HG03108 (cell line): ENCODE measurements around the gene MAP2K2.
A peak's percentile ranks its signal among the peaks of the same experiment; 100 is the strongest.

ENCODE experiments used
- ATAC-seq: cut with Tn5 transposase; IDR thresholded peaks from one replicate; pipeline ENCODE4 v1.9.1; 2021; ENCODE audit warnings: moderate library complexity; ENCODE audit not compliant: unreplicated experiment

The MAP2K2 gene

DNA sequence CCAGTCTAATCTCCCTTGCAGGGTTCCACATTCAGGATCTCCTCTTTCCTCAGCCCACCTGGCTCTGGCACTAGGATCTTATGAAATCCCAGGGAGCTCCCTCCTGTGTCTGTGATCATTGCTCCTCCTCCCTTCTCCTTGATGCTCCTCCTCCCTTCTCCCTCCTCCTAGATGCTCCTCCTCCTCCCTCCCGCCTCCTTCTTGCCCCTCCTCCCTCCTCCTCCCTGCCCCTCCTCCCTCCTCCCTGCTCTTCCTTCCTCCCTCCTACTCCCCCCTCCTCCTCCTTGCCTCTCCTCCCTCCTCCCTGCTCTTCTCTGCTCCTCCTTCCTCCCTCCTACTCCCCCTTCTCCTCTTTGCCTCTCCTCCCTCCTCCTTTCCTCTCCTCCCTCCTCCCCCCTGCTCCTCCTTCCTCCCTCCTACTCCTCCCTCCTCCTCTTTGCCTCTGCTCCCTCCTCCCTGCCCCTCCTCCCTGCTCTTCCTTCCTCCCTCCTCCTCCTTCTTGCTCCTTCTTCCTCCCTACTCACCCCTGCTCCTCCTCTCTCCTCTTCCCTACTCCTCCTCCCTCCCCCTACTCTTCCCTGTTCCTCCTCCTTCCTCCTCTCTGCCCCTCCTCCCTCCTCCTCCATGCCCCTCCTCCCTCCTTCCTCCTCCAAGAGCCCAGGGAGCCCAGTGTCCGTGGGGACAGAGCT is 42.3 kb downstream of the MAP2K2 start:
- no peak for ATAC-seq

GRCh38 chr19:4080473-4080872 is 43.4 kb downstream of the MAP2K2 start:
- no peak for ATAC-seq

- no peak for ATAC-seq
Observed at GRCh38 chr19:4077800-4078684, 45.9 kb downstream of the MAP2K2 start.

DNA sequence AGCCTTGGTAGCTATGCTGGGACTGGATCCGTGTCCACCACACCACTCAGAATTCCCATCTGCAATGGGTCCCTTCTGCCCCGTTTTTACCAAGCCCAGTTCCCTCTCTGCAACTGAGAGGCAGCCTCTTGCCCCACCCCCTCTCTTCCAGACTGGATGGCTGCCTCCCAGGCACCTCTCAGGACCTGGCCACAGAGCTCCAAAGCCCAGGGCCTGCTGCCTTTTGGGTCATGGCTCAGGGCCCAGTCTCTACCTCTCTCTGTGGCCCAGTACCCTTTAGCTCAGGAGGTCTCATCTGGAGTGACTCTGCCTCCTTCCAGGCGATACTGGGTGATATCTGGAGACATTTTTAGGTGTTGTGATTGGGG is 46.9 kb downstream of the MAP2K2 start:
- no peak for ATAC-seq

DNA sequence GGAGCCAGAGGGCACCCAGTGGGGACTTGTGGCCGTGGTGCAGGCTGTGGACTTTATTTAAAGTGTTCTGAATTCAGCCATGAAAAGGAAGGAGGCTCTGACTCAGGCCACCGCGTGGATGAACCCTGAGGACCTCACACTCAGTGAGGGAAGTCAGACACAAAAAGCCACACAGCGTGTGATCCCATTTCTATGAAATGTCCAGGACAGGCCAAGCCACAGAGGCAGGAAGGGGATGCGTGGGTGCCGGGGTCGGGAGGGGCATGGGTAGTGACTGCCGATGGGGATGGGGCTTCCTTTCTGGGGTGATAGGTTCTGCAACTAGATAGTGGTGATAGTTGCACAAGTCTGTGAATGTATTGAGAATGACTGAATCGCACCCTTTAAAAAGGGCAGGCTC is 48.5 kb downstream of the MAP2K2 start:
- ATAC-seq = no peak

GRCh38 chr19:4071610-4072009 is 52.3 kb downstream of the MAP2K2 start:
- ATAC-seq = no peak

DNA sequence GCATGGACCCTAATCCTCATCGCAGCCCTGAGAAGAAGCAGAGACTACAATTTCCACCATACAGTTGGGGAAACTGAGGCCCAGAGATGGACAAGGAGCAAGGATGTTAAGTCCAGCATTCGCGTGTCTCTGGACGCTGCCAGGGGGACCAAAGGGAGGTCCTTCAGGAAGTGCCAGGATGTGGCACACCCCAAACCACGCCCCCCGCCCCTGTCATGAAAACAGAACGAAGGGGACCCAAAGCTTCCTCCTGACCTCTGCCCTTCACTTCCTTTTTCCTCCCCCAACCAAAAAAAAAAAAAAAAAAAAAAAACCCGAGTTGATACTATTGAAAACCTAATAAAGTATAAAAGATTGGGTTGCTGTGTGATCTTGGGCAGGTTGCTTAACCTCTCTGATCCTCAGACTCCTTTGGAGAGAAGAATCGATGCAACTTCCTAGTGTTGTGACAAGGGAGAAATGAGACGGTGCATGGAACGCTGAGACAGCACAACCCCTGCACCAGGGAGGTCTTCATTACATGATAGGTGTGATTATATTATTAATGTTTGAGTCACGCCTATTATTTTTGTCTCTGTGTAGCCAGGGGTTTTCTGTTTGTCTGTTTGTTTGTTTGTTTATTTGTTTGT is 54.5 kb downstream of the MAP2K2 start:
- ATAC-seq = no peak

DNA sequence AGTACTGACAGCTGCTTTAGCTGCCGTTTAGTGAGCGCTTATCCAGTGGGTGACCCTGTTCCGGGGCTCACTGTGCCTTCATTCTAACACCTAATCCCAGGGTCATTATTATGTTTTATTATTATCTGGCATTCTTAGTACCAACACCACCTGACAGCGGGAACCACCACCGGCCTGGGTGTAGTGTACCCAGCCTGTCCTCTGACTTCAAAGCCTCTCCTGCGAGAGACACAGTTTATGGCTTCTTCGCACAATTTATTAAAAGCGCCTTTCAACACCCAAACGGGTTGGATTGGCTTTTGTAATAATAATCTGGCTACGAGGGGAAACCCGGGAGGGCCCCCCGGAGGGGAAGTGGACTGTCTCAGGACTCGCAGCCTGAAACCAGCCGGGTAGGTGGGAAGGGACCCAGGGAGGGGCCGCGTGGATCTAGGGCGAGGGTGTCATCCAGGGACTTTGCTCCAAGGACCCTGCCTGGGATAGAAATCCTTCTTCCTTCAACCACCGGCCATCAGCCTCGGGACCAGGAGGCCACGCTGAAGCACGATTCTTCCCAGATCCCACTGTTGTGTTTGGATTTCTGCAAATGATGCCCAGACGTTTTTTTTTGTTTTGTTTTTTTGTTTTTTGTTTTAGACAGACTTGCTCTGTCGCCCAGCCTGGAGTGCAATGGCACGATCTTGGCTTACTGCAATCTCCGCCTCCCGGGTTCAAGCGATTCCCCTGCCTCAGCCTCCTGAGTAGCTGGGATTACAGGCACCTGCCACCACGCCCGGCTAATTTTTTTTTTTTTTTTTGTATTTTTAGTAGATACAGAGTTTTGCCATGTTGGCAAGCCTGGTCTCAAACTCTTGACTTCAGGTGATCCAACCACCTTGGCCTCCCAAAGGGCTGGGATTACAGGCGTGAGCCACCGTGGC is 55.6 kb downstream of the MAP2K2 start:
- no peak for ATAC-seq

GRCh38 chr19:4067396-4068046 is 56.4 kb downstream of the MAP2K2 start:
- no peak for ATAC-seq

DNA sequence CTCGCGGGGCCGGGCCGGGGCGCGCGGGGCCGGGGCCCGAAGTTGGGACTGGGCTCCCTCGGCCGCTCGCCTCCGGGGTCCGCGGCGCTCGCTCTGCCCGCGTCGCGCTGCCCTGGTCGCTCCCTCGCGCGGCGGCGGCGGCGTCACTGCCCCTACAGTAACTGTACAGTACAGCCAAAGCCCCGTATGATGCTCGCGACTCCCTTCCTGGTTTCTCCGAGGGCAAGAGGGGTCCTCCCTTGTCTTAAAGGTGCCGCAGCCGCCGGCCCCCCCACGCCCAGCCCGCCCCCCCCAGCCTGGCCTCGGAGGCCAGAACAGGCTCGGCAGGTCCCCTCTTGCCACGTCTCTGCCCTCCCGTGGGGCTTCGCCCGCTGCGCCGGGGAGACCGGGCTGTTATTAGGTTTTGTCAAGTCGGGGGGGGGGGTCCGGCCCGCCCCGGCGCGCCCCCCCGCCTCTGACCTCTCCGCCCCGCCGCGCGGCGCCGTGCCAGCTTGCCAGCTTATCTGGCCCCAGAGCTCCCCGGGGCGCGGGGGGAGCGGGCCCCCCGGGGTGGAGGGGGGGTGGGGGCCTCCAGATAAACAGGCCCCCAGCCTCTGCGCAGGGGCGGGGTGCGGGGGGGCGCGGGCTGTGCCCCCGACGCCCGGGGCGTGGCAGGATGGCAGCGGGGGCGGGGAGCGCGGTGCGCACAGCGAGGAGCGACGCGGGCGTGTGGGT is 57.1 kb downstream of the MAP2K2 start, which contains the start of gene ZBTB7A:
ZBTB7A (minus strand) TSS at position 218 of the 714 bp plus-strand sequence. CDS start 11,667 bp downstream, outside the sequence.
- ATAC-seq = no peak

DNA sequence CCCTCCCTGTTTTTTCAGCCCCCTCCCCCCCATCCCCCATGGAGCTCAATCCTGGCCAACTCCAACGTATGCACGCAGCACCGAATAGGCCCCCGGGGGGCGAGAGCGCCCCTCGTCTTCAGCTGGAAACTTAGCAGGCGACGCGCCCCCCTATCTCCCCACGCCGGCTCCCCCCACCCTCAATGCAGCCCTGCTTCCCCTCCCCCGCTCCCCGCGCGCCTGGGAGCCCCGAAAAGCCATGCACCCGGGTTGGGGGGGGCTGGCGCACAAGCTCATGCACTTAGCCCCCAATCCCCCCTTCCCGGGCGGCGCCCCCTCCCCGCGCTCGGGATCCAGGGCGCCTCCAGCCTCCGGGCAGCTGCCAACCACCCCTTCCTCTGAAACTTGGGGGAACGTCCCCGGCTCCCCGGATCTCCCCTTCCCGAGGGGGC is 57.7 kb downstream of the MAP2K2 start:
- no peak for ATAC-seq

DNA sequence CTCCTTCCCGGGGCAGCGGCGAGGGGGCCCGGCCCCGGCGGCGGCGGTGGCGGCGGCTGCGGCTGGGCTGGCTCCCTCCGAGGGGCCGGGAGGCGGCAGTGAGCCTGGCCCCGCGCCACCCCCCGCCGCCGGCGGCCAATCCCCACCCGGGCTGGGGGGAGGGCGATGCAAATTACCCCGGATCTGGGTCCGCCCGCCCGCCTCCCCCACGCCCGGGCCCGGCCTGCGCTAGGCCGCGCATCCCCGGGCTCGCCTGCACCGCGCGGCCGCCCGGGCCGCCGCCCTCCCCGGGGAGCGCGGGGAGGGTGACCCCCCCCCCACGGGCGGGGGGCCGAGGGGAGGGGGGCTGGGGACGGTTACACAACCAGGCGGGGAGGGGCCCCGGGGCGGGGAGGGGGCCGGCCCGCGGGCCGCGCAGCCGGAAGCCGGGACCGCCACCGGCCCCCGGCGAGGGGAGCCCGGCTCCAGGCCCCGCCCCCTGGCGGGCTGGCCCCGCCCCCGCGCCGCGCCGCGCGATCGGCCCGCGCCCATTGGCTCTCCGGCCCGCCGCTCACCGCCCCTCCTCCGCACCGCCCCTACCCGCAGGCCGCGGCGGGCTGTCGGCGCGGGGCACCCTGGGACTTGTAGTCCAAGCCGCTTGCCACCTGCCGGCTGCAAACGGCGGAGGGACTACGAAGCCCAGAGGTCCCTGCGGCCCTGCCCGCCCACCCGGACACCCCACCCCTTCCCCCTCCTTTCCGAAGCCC is 58.3 kb downstream of the MAP2K2 start:
- ATAC-seq = peak; percentile 71

DNA sequence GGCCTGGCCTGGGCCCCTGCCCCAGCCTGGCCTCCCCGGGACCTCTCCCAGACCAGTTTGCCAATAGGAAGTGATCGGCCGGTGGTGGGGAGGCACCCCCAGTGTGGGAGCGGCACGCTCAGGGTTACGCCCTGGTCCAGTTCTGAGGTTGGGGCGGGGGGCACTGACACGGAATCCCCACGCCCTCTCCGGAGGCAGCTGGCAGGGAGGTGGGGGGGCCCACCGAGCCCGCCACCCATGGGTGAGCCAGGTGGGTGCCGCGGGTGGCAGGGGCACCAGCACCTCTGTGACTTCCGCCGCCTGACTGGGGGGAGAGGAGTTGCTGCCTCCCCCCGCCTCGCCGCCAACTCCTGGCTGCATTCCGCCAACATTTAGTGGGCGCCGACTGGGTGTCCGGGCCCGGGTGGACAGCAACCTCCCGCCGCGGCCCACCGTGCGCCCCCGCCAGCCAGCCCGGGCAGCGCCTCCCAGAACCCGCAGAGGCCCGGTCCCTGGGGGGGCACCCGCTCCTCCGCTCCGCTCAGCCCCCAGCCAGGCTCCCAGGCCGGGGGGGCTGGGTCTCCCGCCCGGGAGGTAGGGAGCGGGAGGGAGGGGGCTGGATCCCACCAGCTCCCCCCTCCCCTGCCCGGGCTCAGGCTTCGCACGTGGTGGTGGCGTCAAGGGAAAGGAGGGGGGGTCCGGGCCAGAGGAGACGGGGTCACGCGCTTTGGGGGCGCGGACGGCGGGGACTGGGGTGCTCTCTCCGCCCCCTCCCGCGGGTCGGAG is 59.2 kb downstream of the MAP2K2 start:
- ATAC-seq = no peak

DNA sequence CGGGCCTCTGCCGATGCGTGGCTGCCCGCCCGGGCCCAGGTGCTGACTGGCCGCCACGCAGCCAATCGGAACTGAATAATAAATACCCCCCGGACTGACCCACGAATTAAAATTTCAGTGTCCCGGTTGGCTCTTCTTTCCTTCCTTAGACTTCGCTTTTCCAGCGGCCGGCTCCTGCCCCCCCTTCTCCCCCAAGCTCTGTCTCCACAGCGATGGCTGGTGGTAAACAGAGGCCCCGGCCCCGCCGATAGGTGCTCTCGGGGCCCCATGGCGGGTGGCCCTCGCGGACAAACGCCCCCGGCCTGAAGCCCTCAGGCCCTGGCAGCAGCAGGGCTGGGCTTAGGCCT is 59.8 kb downstream of the MAP2K2 start:
- no peak for ATAC-seq

DNA sequence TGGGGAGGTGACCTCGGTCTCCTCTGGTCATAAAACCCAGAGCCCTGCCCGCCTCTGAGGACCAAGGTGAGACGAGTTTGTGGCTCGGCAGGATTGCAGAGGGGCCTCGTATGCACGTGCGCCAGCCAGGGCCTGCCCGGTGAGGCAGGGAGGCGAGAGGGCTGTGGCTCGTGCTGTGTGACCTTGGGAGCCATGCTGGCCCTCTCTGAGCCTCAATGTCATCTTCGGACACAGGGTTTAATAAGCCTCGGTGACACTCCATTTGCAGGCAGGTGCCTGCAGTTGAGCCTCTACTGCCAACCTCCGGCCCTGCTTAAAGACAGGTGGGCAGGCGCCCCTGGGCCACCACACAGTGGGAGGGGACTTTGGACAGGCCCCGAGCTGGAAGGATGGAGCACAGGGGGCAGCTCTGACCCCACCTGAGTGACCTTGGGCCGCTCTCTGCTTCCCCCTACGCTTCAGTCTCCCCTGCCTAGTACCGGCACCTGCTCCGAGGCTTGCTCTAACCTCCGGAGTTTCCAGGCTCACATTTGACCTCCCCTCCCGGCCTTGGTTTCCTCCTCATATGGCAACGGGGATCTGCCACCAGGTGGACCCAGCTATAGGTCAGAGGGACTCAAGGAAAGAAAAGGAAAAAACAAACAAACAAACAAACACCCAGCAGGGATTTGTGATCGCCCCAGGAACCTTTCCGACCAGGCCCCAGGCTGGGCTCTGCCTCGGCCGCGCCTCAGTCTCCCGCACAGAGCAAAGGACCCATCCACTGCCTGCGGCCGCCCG is 60.4 kb downstream of the MAP2K2 start:
- no peak for ATAC-seq

- ATAC-seq = no peak
Observed at GRCh38 chr19:4062419-4063368, 61.2 kb downstream of the MAP2K2 start.
